ENCODE measurements around the gene DARS2.
"Not testable (repeated sequence)": the region's sequence is repeated elsewhere in the genome, so short reads cannot be mapped to it uniquely, and the experiment has no call there.

DNA sequence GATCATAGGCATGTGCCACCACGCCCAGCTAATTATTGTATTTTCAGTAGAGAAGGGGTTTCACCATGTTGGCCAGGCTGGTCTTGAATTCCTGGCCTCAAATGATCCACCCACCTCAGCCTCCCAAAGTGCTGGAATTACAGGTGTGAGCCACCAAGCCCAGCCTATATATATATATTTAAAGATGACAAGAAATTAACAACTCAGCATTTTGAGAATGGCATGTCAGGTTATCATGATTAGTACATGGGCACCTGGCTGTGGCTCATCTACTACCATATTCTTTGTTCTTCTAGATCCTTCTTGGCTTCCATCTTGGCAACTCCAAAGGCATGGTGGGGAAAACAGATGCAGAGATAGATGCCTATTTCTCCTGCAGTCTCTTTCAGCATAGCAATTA, 24.5 kb upstream of the DARS2 start:
- TF ChIP-seq, protein P1, sequence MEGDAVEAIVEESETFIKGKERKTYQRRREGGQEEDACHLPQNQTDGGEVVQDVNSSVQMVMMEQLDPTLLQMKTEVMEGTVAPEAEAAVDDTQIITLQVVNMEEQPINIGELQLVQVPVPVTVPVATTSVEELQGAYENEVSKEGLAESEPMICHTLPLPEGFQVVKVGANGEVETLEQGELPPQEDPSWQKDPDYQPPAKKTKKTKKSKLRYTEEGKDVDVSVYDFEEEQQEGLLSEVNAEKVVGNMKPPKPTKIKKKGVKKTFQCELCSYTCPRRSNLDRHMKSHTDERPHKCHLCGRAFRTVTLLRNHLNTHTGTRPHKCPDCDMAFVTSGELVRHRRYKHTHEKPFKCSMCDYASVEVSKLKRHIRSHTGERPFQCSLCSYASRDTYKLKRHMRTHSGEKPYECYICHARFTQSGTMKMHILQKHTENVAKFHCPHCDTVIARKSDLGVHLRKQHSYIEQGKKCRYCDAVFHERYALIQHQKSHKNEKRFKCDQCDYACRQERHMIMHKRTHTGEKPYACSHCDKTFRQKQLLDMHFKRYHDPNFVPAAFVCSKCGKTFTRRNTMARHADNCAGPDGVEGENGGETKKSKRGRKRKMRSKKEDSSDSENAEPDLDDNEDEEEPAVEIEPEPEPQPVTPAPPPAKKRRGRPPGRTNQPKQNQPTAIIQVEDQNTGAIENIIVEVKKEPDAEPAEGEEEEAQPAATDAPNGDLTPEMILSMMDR (IDR thresholded peaks at IDR 0.05; ENCODE audit: low read depth, low read length) = not testable (repeated sequence)
- TF ChIP-seq, protein P2, sequence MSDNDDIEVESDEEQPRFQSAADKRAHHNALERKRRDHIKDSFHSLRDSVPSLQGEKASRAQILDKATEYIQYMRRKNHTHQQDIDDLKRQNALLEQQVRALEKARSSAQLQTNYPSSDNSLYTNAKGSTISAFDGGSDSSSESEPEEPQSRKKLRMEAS (IDR thresholded peaks at IDR 0.05; ENCODE audit: low read depth, low read length) = not testable (repeated sequence)
- not testable (repeated sequence) for TF ChIP-seq POLR2A (IDR thresholded peaks at IDR 0.05; ENCODE audit: extremely low read depth, insufficient read length); MYC (IDR thresholded peaks at IDR 0.05; ENCODE audit: low read depth, low read length)
